DMS53 treated with DMSO at 0.1 percent for 48 hours (cell line): ENCODE results near the gene PEX11G.
"Not testable (repeated sequence)": the region's sequence is repeated elsewhere in the genome, so short reads cannot be mapped to it uniquely, and the experiment has no call there.

Experiments used
- DNase-seq: peaks from one replicate; lab custom pipeline; 2025; ENCODE audit not compliant: unreplicated experiment; lab: John Stamatoyannopoulos, UW

PEX11G gene

DNA sequence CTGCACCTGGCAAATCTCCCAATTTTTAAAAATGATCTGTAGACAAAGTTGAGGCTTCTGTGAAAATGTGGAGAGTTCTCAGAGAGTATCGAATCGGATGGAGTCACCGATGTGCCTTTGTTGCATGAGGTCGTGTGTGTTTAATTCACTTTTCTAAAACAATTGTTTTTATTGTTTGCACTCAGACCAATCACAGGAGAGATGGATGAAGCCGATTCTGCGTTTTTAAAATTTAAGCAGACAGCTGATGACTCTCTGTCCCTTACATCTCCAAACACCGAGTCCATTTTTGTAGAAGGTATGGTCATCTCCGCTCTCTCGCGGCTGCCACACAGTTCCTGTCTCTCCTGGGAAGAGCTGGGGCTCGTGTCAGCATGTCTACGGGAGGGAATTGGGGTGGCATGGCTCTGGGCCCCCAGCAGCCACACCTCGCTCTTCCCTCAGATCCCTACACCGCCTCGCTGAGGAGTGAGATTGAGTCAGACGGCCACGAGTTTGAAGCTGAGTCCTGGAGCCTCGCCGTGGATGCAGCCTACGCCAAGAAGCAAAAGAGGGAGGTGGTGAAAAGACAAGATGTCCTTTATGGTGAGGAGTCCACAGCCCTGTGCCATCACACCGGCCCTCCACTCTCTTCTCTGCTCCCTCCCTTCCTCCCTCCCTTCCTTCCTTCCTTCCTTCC lies 47.2 kb downstream of the PEX11G start:
- DNase-seq = no peak

DNA sequence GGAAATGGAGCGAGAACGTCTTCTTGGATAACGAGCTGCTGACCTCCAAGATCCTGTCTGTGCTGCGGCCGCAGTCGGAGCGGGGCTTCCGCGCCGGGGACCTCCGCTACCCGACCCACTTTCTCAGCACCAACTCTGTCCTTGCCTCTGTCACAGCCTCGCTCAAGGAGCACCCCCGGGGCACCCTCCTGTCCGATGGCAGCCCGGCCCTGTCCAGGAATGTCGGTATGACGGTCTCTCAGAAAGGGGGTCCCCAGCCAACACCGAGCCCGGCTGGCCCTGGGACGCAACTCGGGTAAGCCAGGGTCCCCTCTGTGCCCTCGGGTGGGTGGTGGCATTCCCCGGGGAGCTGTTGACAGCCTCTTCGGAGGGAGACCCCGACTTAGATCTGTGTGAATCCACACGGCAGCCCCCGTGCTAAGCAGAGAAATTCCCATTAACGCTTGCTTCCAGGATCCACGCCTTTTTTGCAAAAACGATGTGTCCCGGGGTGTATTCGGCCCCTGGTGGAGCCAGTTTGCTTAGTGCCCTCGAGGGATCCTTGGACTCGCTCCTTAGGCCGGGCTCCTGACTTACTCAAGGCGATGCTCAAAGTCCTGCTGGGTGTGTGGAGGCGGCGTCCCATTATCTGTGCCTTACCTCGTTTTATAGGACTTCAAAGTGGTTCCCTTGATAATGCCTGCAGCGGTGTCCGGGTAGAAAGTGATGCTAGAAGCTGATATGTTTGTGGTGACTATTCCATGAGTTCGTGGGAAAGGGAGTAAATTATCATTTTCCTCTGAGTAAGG lies 48.5 kb downstream of the PEX11G start:
- DNase-seq = no peak

DNA sequence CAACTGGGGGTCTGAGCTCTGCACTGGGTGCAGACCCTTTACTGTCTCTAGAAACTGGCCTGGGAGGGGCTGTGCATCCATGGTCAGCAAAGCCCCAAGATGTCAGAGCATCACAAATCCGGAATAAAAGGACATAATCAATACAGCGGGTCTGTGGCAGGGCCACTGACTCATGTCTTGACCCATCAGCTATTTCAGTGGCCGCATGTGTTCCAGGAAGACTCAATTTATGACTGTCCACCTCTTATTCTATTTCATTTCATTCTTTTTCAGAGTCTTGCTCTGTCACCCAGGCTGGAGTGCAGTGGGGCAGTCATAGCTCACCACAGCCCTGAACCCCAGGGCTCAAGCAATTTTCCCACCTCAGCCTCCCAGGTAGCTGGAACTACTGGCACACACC lies 53.2 kb downstream of the PEX11G start:
- no peak for DNase-seq

DNA sequence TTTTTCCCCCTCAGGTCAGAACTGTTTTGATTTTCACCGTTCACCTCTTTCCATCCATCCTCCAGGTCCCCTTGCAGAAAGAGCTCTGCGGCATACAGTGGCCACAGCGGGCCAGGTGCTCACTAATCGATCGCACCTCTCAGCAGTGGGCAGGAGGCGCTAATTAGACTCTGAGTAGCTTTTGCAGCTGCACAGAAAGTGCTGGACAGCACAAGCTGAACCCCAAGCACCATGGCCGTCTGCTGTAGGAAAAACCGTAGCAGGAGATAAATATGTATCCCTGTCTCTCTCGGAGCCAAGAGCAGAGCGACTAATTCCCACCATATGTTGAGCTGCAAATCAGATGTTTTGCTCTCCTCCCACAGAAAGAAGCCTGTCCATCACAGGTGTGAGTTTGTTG lies 54.4 kb downstream of the PEX11G start:
- no peak for DNase-seq

DNA sequence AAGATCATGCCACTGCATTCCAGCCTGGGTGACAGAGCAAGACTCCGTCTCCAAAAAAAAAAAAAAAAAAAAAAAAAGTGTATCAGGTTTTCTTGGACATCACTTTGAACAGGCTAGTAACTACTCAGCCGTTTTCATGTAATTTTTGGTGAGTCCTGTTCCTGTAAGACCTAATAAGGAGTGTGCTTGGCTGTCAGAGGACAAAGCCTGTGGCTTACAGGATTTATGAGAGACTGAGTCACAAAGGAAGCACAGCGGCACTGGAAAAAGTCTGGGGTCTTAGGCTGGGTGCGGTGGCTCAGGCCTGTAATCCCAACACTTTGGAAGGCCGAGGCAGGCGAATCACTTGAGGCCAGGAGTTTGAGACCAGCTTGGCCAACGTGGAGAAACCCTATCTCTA lies 55.4 kb downstream of the PEX11G start:
- DNase-seq = not testable (repeated sequence)

DNA sequence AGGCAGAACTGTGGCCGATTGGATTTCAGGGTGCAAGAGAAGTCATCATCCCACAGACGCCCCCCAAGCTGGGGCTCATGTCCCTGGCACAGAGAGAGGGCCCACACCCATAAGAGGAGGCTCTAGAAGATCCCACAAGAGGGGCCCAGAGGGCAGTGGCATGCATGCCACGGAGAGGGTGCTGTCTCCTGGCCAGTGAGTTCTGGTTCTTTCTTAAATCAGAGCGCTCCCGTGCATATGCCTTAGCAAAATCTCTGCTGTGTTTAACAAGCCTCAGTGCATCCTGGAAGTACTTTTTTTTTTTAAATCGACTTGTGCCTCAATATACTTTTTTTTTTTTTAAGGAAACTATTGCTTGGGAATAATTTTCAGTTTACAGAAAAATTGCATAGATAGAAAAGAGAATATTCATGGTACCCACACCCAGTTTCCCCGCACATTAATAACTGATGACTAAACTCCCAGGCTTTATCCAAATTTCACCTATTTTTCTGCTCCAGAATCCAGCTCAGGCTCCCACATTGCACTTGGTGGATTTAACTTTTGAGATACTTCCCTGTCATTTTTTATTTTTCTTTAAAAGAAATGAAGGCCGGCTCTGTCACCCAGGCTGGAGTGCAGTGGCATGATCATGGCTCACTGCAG lies 59.1 kb downstream of the PEX11G start:
- DNase-seq = no peak

DNA sequence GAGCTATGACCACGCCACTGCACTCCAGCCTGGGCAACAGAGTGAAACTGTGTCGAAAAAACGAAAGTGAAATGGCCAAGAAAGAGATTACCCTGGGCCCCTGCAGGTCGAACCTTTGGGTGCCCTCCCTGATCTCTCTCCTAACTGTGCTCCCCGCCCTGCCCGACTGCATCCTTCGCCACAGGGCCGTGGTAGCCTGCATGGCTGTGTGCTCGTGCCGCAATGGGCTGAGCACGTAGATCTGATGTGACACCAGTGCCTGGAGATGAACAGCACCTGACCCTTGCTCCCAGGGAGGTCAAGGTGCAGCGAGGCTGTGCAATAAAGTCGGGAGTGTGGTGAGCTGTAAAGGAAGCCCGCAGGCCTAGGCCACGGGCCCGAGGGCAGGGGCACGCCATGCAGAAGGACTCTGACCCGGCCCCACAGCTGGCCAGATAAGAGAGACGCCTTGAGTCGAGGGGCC lies 60.2 kb downstream of the PEX11G start:
- DNase-seq = no peak

DNA sequence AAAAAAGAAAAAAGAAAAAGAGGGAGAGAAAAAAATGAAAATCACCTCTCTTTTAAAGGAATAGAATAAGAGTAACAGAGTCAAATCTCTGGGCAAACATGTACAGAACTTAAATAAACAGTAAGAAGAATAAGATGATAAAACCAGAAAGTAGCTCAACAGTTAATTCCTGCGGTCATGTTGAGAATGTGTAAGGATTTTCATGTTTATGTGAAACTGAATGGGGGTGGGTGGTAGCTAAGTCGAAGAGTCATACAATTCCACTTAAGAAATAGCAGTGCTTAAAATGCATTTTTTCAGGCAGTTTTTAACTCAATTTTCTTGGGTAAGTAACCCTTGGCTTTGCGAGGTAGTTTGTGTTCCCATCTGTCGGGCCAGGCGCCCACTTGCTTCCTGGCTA lies 60.9 kb downstream of the PEX11G start:
- no peak for DNase-seq

DNA sequence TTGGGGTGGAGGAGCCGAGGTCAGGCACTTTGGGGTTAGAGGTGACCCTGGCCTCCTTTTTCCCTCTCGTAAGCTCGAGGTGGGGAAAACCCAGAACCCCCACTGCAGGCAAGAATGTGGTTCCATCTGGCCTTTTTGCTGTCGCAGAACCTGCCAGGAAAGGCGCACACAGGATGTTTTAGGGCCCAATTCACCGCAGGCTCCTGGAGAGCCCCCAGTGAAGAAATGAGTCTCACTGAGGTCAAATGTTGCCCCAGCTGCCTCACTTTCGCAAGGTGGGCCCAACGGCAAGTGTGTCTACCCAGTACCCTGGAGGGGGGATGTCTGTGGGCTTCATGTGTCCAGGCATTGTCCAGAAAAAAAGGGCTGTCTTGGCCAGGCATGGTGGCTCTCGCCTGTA lies 61.8 kb downstream of the PEX11G start:
- no peak for DNase-seq
